Measurements from ENCODE around the gene RBFOX2.

Gene RBFOX2

GRCh38 chr22:35695202-35695601, 333.4 kb downstream of the RBFOX2 start:
- H3K4me1 ChIP-seq, result no peaks in the 10 kb centered on the region
- H3K27ac ChIP-seq, result no peak overlapping the region
- intact Hi-C loops (cut with DNase I; ENCODE audit: low total_unique reads), result no loop called here
- no peak overlapping the region for H3K4me3 ChIP-seq
- no peaks in the 10 kb centered on the region for H3K36me3 ChIP-seq
- TF ChIP-seq CTCF (IDR thresholded peaks at IDR 0.05), result no peak
- no peaks in the 10 kb centered on the region for H3K9me3 ChIP-seq
- peaks cover 0 to 4% of the 10 kb centered on the region in 2 donors for H3K27me3 ChIP-seq
- DNase-seq, result no peak

GRCh38 chr22:35690001-35690400, 338.6 kb downstream of the RBFOX2 start:
- no peak overlapping the region for H3K4me3 ChIP-seq
- H3K9me3 ChIP-seq, result no peaks in the 10 kb centered on the region
- intact Hi-C loops (cut with DNase I; ENCODE audit: low total_unique reads), result no loop called here
- H3K36me3 ChIP-seq, result no peaks in the 10 kb centered on the region
- H3K27me3 ChIP-seq, result no peaks in the 10 kb centered on the region
- DNase-seq, result no peak
- no peak overlapping the region for H3K27ac ChIP-seq
- TF ChIP-seq CTCF (IDR thresholded peaks at IDR 0.05), result no peak
- no peaks in the 10 kb centered on the region for H3K4me1 ChIP-seq

- no peak overlapping the region for H3K27ac ChIP-seq
- no peak for TF ChIP-seq CTCF (IDR thresholded peaks at IDR 0.05)
- H3K27me3 ChIP-seq, result no peaks in the 10 kb centered on the region
- intact Hi-C loops (cut with DNase I; ENCODE audit: low total_unique reads), result no loop called here
- DNase-seq, result no peak
- H3K9me3 ChIP-seq, result no peaks in the 10 kb centered on the region
- H3K4me3 ChIP-seq, result no peak overlapping the region
- no peaks in the 10 kb centered on the region for H3K36me3 ChIP-seq
- H3K4me1 ChIP-seq, result no peaks in the 10 kb centered on the region
Measured at GRCh38 chr22:35688913-35689675, 339.5 kb downstream of the RBFOX2 start.
